ENCODE measurements around the gene CISD1.
"Not testable (repeated sequence)": the region's sequence is repeated elsewhere in the genome, so short reads cannot be mapped to it uniquely, and the experiment has no call there.

The CISD1 gene

DNA sequence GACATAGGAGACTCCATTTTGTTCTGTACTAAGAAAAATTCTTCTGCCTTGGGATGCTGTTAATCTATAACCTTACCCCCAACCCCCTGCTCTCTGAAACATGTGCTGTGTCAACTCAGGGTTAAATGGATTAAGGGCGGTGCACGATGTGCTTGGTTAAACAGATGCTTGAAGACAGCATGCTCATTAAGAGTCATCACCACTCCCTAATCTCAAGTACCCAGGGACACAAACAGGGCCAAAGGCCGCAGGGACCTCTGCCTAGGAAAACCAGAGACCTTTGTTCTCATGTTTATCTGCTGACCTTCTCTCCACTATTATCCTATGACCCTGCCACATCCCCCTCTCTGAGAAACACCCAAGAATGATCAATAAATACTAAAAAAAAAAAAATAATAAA is 24.3 kb upstream of the CISD1 start:
- not testable (repeated sequence) for H3K27me3 Mint-ChIP-seq; ATAC-seq (replicated peaks; ENCODE audit: extremely low read depth, poor library complexity, severe bottlenecking); H3K36me3 Mint-ChIP-seq (ENCODE audit: insufficient read depth); DNase-seq (ENCODE audit: low spot score in 2 of 2); H3K9me3 Mint-ChIP-seq; H3K4me3 Mint-ChIP-seq; H3K27ac Mint-ChIP-seq (ENCODE audit: low read depth)
- H3K4me1 Mint-ChIP-seq = peaks cover 30% of the 10 kb centered on the region

DNA sequence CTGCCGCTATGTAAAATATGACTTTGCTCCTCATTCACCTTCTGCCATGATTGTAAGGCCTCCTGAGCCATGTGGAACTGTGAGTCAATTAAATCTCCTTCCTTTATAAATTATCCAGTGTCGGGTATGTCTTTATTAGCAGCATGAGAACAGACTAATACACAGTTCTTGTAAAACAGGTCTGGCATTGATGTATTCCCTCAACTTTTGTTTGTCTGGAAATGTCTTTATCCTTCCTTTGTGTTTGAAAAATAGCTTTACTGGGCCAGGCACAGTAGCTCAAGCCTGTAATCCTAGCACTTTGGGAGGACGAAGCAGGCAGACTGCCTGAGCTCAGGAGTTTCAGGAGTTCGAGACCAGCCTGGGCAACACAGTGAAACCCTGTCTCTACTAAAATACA is 15.8 kb upstream of the CISD1 start:
- no peak for ATAC-seq (replicated peaks; ENCODE audit: extremely low read depth, poor library complexity, severe bottlenecking)
- no peak overlapping the region for H3K27ac Mint-ChIP-seq (ENCODE audit: low read depth)
- no peaks in the 10 kb centered on the region for H3K27me3 Mint-ChIP-seq
- H3K36me3 Mint-ChIP-seq (ENCODE audit: insufficient read depth) = no peaks in the 10 kb centered on the region
- DNase-seq (ENCODE audit: low spot score in 2 of 2) = no peak
- H3K4me3 Mint-ChIP-seq = no peak overlapping the region
- peaks cover 24% of the 10 kb centered on the region for H3K4me1 Mint-ChIP-seq
- H3K9me3 Mint-ChIP-seq = peaks cover 12% of the 10 kb centered on the region

DNA sequence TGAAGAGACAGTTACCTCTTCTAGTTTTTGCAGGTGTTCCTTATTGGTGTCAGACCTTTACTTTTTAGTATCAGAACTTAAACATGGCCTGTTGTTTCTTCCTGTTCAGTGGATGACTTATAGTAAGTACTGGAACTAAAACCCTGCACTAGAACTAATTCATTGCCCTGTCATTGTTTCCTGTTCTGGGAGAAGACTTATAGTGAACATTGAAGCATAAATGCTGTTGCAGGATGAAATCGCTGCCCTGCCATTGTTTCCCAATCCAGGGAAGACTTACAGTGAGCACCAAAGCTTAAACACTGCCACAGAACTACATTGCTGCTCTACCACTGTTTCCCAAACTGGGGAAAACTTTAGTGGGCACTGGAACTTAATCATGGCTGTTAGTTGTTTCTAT is 14.3 kb upstream of the CISD1 start:
- no peak overlapping the region for H3K4me3 Mint-ChIP-seq
- H3K27ac Mint-ChIP-seq (ENCODE audit: low read depth) = no peak overlapping the region
- H3K36me3 Mint-ChIP-seq (ENCODE audit: insufficient read depth) = no peaks in the 10 kb centered on the region
- peaks cover 24% of the 10 kb centered on the region for H3K4me1 Mint-ChIP-seq
- no peaks in the 10 kb centered on the region for H3K27me3 Mint-ChIP-seq
- H3K9me3 Mint-ChIP-seq = peaks cover 12% of the 10 kb centered on the region
- DNase-seq (ENCODE audit: low spot score in 2 of 2) = no peak
- ATAC-seq (replicated peaks; ENCODE audit: extremely low read depth, poor library complexity, severe bottlenecking) = no peak

DNA sequence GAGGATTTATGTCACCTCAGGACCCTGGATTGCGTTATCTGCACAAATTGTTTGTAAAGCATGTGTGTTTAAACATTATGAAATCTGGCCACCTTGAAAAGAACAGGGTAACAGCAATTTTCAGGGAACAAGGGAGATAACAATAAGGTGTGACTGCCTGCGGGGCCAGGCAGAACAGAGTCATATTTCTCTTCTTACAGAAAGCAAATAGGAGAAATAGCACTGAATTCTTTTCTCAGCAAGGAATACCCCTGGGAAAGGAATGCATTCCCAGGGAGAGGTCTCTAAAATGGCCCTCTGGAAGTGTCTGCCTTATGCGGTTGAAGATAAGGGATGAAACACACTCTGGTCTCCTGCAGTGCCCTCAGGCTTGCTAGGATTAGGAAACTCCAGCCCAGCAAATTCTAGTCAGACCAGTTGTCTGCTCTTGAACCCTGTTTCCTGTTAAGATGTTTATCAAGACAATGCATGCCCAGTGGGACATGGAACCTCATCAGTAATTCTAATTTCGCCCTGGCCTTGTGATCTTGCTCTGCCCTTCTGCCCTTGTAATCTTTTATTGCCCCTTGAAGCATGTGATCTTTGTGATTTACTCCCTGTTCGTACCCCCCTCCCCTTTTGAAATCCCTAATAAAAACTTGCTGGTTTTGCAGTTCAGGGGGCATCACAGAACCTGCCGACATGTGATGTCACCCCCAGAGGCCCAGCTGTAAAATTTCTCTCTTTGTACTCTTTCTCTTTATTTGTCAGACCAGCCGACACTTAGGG is 12.8 kb upstream of the CISD1 start:
- Mint-ChIP-seq H3K4me1 (peaks cover 38% of the 10 kb centered on the region), H3K9me3 (peaks cover 12% of the 10 kb centered on the region)
- H3K36me3 Mint-ChIP-seq (ENCODE audit: insufficient read depth); DNase-seq (ENCODE audit: low spot score in 2 of 2); H3K4me3 Mint-ChIP-seq; H3K27me3 Mint-ChIP-seq; ATAC-seq (replicated peaks; ENCODE audit: extremely low read depth, poor library complexity, severe bottlenecking); H3K27ac Mint-ChIP-seq (ENCODE audit: low read depth): not testable (repeated sequence)

DNA sequence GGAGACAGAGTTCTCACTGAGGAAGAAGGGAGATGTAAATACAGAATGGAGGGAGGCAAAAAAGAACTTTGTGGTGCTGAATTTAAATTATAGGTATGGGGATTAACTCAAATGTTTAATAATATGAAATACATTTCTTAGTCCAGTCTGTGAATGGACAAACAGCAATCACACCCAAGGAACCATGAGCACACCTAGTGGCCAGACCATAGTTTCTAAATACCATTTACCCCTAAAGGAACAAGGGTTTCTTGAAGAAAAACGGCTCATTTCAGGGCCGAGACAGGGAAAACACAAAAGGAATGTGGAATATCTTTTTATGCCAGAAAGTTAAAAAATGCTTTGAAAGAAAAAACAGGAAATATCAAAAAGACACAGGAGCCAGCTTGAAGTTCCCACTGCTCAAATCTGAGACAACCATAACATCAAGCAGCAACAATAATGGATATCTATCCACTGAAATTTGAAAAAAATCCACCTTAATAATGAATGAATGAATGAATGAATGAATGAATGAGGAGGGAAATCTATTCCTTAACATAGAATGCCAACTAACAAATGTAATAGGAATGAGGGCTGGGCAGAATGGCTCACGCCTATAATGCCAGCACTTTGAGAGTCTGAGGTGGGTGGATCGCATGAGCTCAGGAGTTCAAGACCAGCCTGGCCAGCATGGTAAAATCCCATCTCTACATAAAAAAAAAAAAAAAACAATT is 9.8 kb upstream of the CISD1 start:
- Mint-ChIP-seq H3K4me3 (no peak overlapping the region), H3K4me1 (peaks cover 35% of the 10 kb centered on the region), H3K27me3 (no peaks in the 10 kb centered on the region), H3K9me3 (peaks cover 3% of the 10 kb centered on the region), H3K27ac (ENCODE audit: low read depth) (no peak overlapping the region), H3K36me3 (ENCODE audit: insufficient read depth) (no peaks in the 10 kb centered on the region)
- no peak for ATAC-seq (replicated peaks; ENCODE audit: extremely low read depth, poor library complexity, severe bottlenecking)
- no peak for DNase-seq (ENCODE audit: low spot score in 2 of 2)

DNA sequence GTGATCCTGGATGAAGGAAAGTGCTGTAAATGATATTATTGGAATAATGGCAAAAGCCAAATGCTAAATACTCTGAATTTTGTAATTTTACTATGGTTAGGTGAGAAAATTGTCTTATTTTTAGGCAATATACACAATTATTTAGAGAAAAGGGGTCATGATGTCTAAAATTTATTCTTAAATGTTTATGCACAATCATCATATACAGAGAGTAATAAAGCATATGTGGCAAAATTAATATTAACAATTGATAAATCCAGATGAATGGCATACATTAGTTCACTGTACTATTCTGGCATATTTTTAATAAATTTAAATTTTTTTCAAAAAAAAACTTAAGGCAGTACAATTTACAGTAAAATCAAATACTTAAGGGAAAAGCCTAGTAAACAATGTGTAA is 8.6 kb upstream of the CISD1 start:
- Mint-ChIP-seq H3K36me3 (ENCODE audit: insufficient read depth) (no peaks in the 10 kb centered on the region), H3K27ac (ENCODE audit: low read depth) (peak overlapping the region; percentile 71), H3K4me3 (no peak overlapping the region), H3K9me3 (no peaks in the 10 kb centered on the region), H3K4me1 (peaks cover 37% of the 10 kb centered on the region), H3K27me3 (no peaks in the 10 kb centered on the region)
- no peak for ATAC-seq (replicated peaks; ENCODE audit: extremely low read depth, poor library complexity, severe bottlenecking)
- DNase-seq (ENCODE audit: low spot score in 2 of 2) = no peak

DNA sequence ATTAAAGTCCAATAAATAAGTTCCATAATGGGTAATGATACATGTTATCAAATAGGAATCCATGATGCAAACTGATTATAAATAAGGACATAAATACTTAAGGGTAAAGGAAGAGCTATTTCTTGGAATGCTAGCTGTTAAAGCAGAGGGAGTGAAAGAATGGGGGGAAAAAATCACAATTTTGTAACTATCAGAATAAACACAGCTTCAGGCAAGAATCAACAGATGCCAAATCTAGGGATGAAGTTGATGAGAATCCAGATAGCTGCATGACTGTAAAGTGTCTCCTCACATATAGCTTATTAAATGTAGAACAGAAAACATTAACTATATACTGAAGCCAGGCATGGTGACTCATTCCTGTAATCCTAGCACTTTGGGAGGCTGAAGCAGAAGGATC is 6.2 kb upstream of the CISD1 start:
- no peak for ATAC-seq (replicated peaks; ENCODE audit: extremely low read depth, poor library complexity, severe bottlenecking)
- Mint-ChIP-seq H3K27me3 (no peaks in the 10 kb centered on the region), H3K9me3 (no peaks in the 10 kb centered on the region), H3K4me1 (peaks cover 40% of the 10 kb centered on the region), H3K4me3 (no peak overlapping the region), H3K36me3 (ENCODE audit: insufficient read depth) (peaks cover 10% of the 10 kb centered on the region), H3K27ac (ENCODE audit: low read depth) (no peak overlapping the region)
- DNase-seq (ENCODE audit: low spot score in 2 of 2) = no peak

DNA sequence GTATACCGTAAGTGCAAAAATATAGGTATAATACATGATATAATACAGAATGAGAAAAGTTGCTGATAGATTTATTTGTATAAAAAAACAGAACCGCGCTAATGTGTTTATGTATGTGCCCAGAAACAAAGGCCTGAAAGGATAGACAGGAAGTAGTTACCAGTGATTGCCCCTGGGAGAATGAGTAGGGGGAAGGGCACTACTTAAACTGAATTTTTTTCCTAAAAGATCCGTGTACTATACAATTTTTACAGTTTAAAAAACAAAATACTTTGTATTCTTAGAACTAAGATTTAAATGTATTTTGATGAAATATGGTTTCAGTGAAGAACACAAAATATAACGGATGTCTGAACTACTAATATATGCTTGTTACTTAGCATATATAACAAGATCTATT is 4.2 kb upstream of the CISD1 start:
- ATAC-seq (replicated peaks; ENCODE audit: extremely low read depth, poor library complexity, severe bottlenecking) (no peak), DNase-seq (ENCODE audit: low spot score in 2 of 2) (no peak)
- H3K27ac Mint-ChIP-seq (ENCODE audit: low read depth) = no peak overlapping the region

DNA sequence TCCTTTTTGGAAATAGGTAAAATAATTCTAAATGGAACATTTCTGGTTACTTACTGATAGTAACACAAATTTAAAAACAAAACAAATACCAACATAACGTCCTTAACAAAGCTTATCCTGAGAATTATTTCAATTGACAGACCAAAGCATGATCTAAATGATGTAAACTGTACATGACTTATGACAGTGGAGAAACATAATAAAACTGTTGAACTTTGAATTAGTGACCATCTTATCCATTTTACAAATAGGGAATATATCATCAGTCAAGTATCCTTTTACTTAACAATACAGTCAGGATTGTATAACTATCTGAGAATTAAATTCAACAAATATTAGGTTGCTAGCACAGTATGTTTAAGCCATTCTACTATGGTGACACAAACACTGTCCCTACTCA is 3.7 kb upstream of the CISD1 start:
- H3K4me3 Mint-ChIP-seq = no peak overlapping the region
- no peak overlapping the region for H3K27ac Mint-ChIP-seq (ENCODE audit: low read depth)
- DNase-seq (ENCODE audit: low spot score in 2 of 2) = no peak
- no peak for ATAC-seq (replicated peaks; ENCODE audit: extremely low read depth, poor library complexity, severe bottlenecking)
- peaks cover 20% of the 10 kb centered on the region for H3K36me3 Mint-ChIP-seq (ENCODE audit: insufficient read depth)
- no peaks in the 10 kb centered on the region for H3K9me3 Mint-ChIP-seq
- H3K27me3 Mint-ChIP-seq = no peaks in the 10 kb centered on the region
- H3K4me1 Mint-ChIP-seq = peaks cover 42% of the 10 kb centered on the region

More for the DNA sequence above, 4.2 kb upstream of the CISD1 start:
- Mint-ChIP-seq H3K36me3 (ENCODE audit: insufficient read depth) (peaks cover 20% of the 10 kb centered on the region), H3K4me1 (peaks cover 46% of the 10 kb centered on the region), H3K4me3 (no peak overlapping the region), H3K27me3 (no peaks in the 10 kb centered on the region), H3K9me3 (no peaks in the 10 kb centered on the region)

DNA sequence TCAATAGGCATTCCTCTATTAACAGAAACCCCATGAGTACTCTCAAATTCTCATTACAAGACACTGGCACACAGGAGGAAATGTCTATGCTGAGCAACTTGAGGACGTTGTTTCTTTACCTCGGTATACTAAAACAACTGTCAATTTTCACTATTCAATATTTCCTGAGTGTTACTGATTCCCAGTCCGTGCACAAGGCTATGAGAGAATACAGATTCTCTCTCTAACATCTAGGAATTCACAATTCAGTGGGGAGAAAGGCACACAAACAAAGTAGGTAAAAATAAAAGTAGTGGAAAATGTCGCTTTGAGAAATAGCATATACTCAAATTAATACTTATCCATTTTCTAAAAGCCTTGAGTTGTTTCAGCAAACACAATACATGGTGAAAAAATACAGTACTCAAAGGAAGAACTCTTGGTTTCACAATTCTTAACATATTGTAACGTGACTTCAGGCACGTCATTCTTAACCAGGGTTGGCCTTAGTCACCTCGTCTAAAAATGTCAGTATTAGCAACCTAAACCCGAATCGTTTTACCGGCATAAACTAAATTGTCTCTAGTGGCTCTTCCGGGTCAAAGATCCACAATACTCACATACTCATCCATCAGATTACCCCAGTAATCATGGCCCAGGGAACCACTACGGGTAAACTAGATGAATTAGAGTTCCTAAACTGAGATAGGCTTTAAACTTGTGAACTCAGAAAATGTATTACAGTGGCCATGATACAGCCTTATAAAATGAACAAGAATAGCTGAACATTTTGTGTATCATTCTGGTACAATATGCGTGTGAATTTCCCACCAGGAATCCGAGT is 2.7 kb upstream of the CISD1 start:
- ATAC-seq (replicated peaks; ENCODE audit: extremely low read depth, poor library complexity, severe bottlenecking) = peak; percentile 20
- peaks cover 33% of the 10 kb centered on the region for H3K4me1 Mint-ChIP-seq

DNA sequence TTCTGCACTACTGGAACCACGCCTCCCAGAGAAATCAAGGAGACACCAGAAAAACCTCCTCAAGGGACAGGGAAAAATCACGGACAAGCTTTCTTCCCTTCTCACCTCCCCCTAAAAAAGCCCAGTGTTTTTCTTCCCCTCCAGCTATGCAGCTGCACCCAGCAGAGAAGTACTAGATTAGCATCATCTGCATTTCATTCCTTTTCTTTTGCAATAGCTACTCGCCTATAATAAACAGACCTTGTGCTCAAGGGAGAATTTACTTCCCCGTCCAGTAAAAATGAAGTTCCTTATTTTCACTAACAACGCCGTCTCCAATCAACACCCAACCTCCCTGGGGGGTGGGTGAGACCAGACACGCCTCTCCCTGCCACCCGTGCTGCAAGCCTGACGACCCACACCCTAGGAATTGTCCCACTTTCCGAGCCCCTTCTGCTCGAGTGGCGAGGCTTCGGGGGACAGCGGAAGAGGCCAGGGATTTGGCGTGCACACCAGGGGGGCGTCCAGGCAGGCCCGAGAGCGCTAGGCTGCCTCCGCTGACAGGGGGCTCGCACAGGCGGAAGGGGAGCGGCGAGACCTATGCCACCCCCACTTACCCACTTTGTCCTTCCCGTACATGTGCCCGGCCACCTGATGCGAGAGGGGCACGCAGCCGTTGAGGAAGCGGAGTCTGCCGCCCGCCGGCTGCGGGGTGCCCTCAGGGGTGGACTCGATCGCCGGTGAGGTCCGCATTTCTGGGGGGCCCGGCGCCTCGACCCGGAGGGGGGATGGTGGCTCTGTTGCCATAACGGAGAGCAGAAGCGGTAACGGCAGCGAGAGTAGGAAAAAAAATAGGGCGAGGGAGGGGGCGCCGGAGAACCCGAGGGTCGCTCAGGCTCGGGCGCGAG is 1.9 kb upstream of the CISD1 start:
- H3K9me3 Mint-ChIP-seq = no peaks in the 10 kb centered on the region

More for the DNA sequence above, 2.7 kb upstream of the CISD1 start:
- H3K4me3 Mint-ChIP-seq = peak overlapping the region; percentile 99
- H3K27me3 Mint-ChIP-seq = no peaks in the 10 kb centered on the region
- H3K36me3 Mint-ChIP-seq (ENCODE audit: insufficient read depth) = peaks cover 20% of the 10 kb centered on the region
- no peaks in the 10 kb centered on the region for H3K9me3 Mint-ChIP-seq
- DNase-seq (ENCODE audit: low spot score in 2 of 2) = no peak
- peak overlapping the region; percentile 98 for H3K27ac Mint-ChIP-seq (ENCODE audit: low read depth)

More for the DNA sequence above, 1.9 kb upstream of the CISD1 start:
- peak overlapping the region; percentile 98 for H3K27ac Mint-ChIP-seq (ENCODE audit: low read depth)
- no peaks in the 10 kb centered on the region for H3K27me3 Mint-ChIP-seq
- no peak for ATAC-seq (replicated peaks; ENCODE audit: extremely low read depth, poor library complexity, severe bottlenecking)
- peak overlapping the region; percentile 99 for H3K4me3 Mint-ChIP-seq
- H3K4me1 Mint-ChIP-seq = peaks cover 33% of the 10 kb centered on the region
- peak; percentile 20 to 25 for DNase-seq (ENCODE audit: low spot score in 2 of 2)
- peaks cover 20% of the 10 kb centered on the region for H3K36me3 Mint-ChIP-seq (ENCODE audit: insufficient read depth)

Data from central memory CD8-positive, alpha-beta T cell (primary cell).